Measurements from ENCODE around the gene SCEL.
A peak's percentile ranks its signal among the peaks of the same experiment; 100 is the strongest.

GRCh38 chr13:77565635-77566034 is 30.1 kb downstream of the SCEL start:
- TF ChIP-seq, protein P1, sequence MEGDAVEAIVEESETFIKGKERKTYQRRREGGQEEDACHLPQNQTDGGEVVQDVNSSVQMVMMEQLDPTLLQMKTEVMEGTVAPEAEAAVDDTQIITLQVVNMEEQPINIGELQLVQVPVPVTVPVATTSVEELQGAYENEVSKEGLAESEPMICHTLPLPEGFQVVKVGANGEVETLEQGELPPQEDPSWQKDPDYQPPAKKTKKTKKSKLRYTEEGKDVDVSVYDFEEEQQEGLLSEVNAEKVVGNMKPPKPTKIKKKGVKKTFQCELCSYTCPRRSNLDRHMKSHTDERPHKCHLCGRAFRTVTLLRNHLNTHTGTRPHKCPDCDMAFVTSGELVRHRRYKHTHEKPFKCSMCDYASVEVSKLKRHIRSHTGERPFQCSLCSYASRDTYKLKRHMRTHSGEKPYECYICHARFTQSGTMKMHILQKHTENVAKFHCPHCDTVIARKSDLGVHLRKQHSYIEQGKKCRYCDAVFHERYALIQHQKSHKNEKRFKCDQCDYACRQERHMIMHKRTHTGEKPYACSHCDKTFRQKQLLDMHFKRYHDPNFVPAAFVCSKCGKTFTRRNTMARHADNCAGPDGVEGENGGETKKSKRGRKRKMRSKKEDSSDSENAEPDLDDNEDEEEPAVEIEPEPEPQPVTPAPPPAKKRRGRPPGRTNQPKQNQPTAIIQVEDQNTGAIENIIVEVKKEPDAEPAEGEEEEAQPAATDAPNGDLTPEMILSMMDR (IDR thresholded peaks at IDR 0.05; ENCODE audit: poor library complexity, severe bottlenecking) = peak; percentile 81
- TF ChIP-seq SMC3 (conservative IDR thresholded peaks at IDR 0.05; ENCODE audit: poor library complexity) (peak; percentile 90), EP300 (conservative IDR thresholded peaks at IDR 0.05; ENCODE audit: poor library complexity, severe bottlenecking) (no peak), POLR2AphosphoS5 (IDR thresholded peaks at IDR 0.05) (no peak), TAF1 (IDR thresholded peaks at IDR 0.05; ENCODE audit: low read depth) (no peak)
